GM10266 (cell line): ENCODE results near the gene PAX7.

Source experiments
- DNase-seq: peaks from one replicate; pipeline ENCODE4 v3.0.0; 2012; ENCODE audit errors: extremely low spot score
- CTCF ChIP-seq: IDR thresholded peaks from 2 replicates; pipeline ENCODE4 v1.5.1; 2012; ENCODE audit warnings: mild to moderate bottlenecking, low read depth; ENCODE audit not compliant: control insufficient read depth, insufficient read depth; ENCODE audit errors: missing control alignments

The PAX7 gene

GRCh38 chr1:18635070-18635577, 4.5 kb downstream of the PAX7 start:
- no peak for TF ChIP-seq CTCF
- no peak for DNase-seq

GRCh38 chr1:18635891-18636595, 5.4 kb downstream of the PAX7 start:
- no peak for TF ChIP-seq CTCF
- DNase-seq, result no peak

GRCh38 chr1:18636596-18637508, 6.2 kb downstream of the PAX7 start:
- no peak for TF ChIP-seq CTCF
- DNase-seq, result no peak

- no peak for TF ChIP-seq CTCF
- DNase-seq, result no peak
Measured at GRCh38 chr1:18637511-18637960, 6.9 kb downstream of the PAX7 start.

- DNase-seq, result no peak
- TF ChIP-seq CTCF, result no peak
Measured at GRCh38 chr1:18637962-18638834, 7.6 kb downstream of the PAX7 start.

GRCh38 chr1:18638835-18639364, 8.3 kb downstream of the PAX7 start:
- DNase-seq, result no peak
- no peak for TF ChIP-seq CTCF
